OCI-LY1 (cell line): Measurements from ENCODE around the gene CCER1.

Experiments
- H2AFZ ChIP-seq: fragments of 200-600 bp; sonication (generic), shearing (Covaris generic); 2 replicates; pipeline ENCODE4 v1.6.0; 2014; ENCODE audit warnings: antibody characterized with exemption, mild to moderate bottlenecking, low read length
- H3F3A ChIP-seq: fragments of 200-600 bp; sonication (generic), shearing (Covaris generic); 2 replicates; pipeline ENCODE4 v1.6.0; 2014; ENCODE audit warnings: mild to moderate bottlenecking, antibody characterized with exemption, low read length, moderate library complexity; ENCODE audit not compliant: insufficient read depth
- H3K27ac ChIP-seq: fragments of 200-600 bp; sonication (generic); 2 replicates; pipeline ENCODE4 v1.5.1; 2014; ENCODE audit warnings: low read length, mixed run types, mild to moderate bottlenecking, low read depth; ENCODE audit not compliant: poor library complexity, severe bottlenecking
- H3K27me3 ChIP-seq: fragments of 200-600 bp; sonication (generic); 2 replicates; pipeline ENCODE4 v1.6.0; 2014; ENCODE audit warnings: antibody characterized with exemption, mild to moderate bottlenecking, low read length, moderate library complexity; ENCODE audit not compliant: insufficient read depth
- H3K36me3 ChIP-seq: fragments of 200-600 bp; sonication (generic); 2 replicates; pipeline ENCODE4 v1.6.1; 2014; ENCODE audit warnings: mild to moderate bottlenecking, antibody characterized with exemption, low read length, moderate library complexity, mixed read lengths; ENCODE audit not compliant: insufficient read depth
- H3K4me1 ChIP-seq: fragments of 200-600 bp; sonication (generic); 2 replicates; pipeline ENCODE4 v1.5.1; 2014; ENCODE audit warnings: mild to moderate bottlenecking, low read length, moderate library complexity; ENCODE audit not compliant: insufficient read depth, severe bottlenecking
- H3K4me2 ChIP-seq: fragments of 200-600 bp; sonication (generic), shearing (Covaris generic); 2 replicates; pipeline ENCODE4 v1.6.1; 2014; ENCODE audit warnings: low read length
- H3K4me3 ChIP-seq: fragments of 200-600 bp; sonication (generic); 2 replicates; pipeline ENCODE4 v1.5.1; 2014; ENCODE audit warnings: low read length, low read depth, mild to moderate bottlenecking, mixed read lengths; ENCODE audit not compliant: poor library complexity, severe bottlenecking
- H3K79me2 ChIP-seq: fragments of 200-600 bp; shearing (Covaris generic); 2 replicates; pipeline ENCODE4 v1.6.1; 2016; ENCODE audit warnings: mixed run types, low read length, mixed read lengths; ENCODE audit not compliant: insufficient read depth
- H3K9ac ChIP-seq: fragments of 200-600 bp; sonication (generic), shearing (Covaris generic); 2 replicates; pipeline ENCODE4 v1.6.1; 2014; ENCODE audit warnings: mild to moderate bottlenecking, low read length, mixed read lengths
- H3K9me2 ChIP-seq: fragments of 200-600 bp; sonication (generic), shearing (Covaris generic); 2 replicates; pipeline ENCODE4 v1.6.1; 2014; ENCODE audit warnings: low read depth, mild to moderate bottlenecking, low read length, mixed read lengths
- H3K9me3 ChIP-seq: fragments of 200-600 bp; shearing (Covaris generic); 2 replicates; pipeline ENCODE4 v1.6.1; 2014; ENCODE audit warnings: low read length, mixed read lengths
- H4K20me1 ChIP-seq: fragments of 200-600 bp; sonication (generic), shearing (Covaris generic); 2 replicates; pipeline ENCODE4 v1.6.0; 2016; ENCODE audit warnings: mild to moderate bottlenecking, low read length; ENCODE audit not compliant: insufficient read depth
- CTCF ChIP-seq: fragments of 200-600 bp; sonication (generic), shearing (Covaris generic); IDR thresholded peaks from 2 replicates; pipeline ENCODE4 v1.5.1; 2017; ENCODE audit warnings: mild to moderate bottlenecking, antibody characterized with exemption, low read length, moderate library complexity, mixed read lengths
- EZH2 ChIP-seq: fragments of 200-600 bp; sonication (generic), shearing (Covaris generic); IDR thresholded peaks from 2 replicates; pipeline ENCODE4 v1.8.0; 2017; ENCODE audit warnings: borderline replicate concordance, mixed run types, mild to moderate bottlenecking, antibody characterized with exemption, low read length, moderate library complexity, mixed read lengths

The CCER1 gene

GRCh38 chr12:90999966-91000365, 45.0 kb upstream of the CCER1 start:
- Histone ChIP-seq H3F3A (no peaks in the 10 kb centered on the region), H3K27ac (no peak overlapping the region), H2AFZ (no peak overlapping the region), H3K36me3 (no peaks in the 10 kb centered on the region), H3K27me3 (no peaks in the 10 kb centered on the region), H3K4me1 (no peaks in the 10 kb centered on the region), H3K9me2 (no peaks in the 10 kb centered on the region), H4K20me1 (no peaks in the 10 kb centered on the region), H3K79me2 (no peaks in the 10 kb centered on the region), H3K9ac (no peak overlapping the region), H3K4me3 (no peak overlapping the region), H3K9me3 (no peaks in the 10 kb centered on the region), H3K4me2 (no peak overlapping the region)
- TF ChIP-seq EZH2 = no peak
- TF ChIP-seq CTCF = no peak

GRCh38 chr12:90999527-90999926, 44.6 kb upstream of the CCER1 start:
- Histone ChIP-seq H3K9me2 (no peaks in the 10 kb centered on the region), H3F3A (no peaks in the 10 kb centered on the region), H2AFZ (no peak overlapping the region), H3K4me2 (no peak overlapping the region), H4K20me1 (no peaks in the 10 kb centered on the region), H3K27me3 (no peaks in the 10 kb centered on the region), H3K9ac (no peak overlapping the region), H3K79me2 (no peaks in the 10 kb centered on the region), H3K27ac (no peak overlapping the region), H3K4me3 (no peak overlapping the region), H3K36me3 (no peaks in the 10 kb centered on the region), H3K4me1 (no peaks in the 10 kb centered on the region), H3K9me3 (no peaks in the 10 kb centered on the region)
- TF ChIP-seq CTCF (no peak), EZH2 (no peak)

- Histone ChIP-seq H3K4me2 (no peak overlapping the region), H3K9ac (no peak overlapping the region), H3K4me3 (no peak overlapping the region), H3K36me3 (no peaks in the 10 kb centered on the region), H3K9me2 (no peaks in the 10 kb centered on the region), H3K79me2 (no peaks in the 10 kb centered on the region), H3K27me3 (no peaks in the 10 kb centered on the region), H2AFZ (no peak overlapping the region), H3K4me1 (no peaks in the 10 kb centered on the region), H3K27ac (no peak overlapping the region), H4K20me1 (no peaks in the 10 kb centered on the region), H3K9me3 (no peaks in the 10 kb centered on the region), H3F3A (no peaks in the 10 kb centered on the region)
- TF ChIP-seq EZH2 = no peak
- TF ChIP-seq CTCF = no peak
These were observed 40.0 kb upstream of the CCER1 start for GRCh38 chr12:90995010-90995409.
